Stimulated activated CD4-positive, alpha-beta T cell treated with anti-CD3 and anti-CD28 coated beads, Interleukin-1b, Interleukin-23, amount 100 ng/mL, for 48 hours (primary cell): Measurements from ENCODE around the gene INF2.

Experiments used
- DNase-seq: peaks from one replicate; pipeline ENCODE4 v3.0.0-alpha.2; 2020

Gene INF2

DNA sequence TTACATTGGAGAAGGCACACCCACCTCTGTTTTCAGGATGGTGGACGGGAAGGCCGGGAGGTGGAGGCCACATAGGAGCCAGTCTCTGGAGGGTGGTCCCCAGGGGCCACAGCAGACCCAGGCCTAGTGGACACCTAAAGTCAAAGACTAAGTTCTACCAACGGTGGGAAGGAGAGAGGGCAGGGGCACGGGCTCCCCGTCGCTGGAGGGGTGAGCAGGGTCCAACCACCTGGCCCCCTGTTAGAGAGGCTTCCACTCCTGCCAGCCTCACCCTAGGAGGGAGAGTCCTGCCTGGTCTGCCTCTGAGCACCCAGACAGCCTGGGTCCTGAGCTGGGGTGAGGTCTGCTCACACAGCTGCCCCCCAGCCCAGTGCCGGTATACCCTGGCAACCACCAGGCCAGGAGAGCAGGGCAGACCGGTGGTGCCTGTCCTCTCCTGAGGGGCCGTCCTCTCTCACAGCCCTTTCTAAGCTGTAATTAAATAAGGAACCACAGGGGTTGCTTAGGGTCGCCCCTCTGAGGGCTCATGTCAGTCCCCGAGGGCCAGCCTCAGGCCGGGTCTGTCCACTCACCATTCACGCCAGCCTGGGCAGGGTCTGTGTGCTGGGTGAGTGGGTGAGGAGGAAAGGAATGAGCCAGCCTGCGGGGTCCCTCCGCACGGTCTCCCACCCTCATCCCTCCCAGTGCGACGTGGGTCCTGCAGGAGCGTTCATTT is 2.3 kb downstream of the INF2 start:
- no peak for DNase-seq

DNA sequence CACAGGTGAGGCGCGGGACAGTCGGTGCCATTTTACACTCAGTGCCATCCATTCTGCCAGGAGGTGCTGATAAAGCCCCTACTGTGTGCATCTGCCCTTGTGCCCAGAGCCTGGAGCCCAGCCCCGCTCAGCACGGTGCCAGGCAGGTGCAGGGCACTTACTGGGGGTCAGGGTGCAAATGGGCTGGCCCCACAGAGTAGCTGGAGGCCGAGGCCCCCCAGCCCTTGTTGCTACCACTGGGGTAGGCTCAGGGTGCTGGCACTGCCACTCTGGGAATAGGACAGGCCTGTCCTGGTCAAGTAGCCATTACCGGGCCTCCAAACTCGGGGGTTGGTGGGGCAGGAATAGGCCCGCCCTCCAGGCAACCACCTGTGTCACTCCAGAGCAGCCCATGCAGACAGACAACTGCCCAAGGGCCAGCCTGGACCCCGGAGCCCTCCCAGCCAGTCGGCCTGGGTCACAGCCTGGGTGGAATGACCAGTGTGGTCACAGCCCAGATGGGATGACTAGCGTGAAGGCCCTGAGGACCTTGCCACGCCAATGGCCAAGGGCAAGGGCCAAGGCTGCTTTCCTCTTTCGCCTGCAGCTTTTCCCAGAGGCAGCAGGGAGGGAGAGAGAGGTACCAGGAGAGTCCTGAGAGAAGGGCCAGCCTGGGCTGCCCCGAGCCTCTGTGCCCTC is 3.0 kb downstream of the INF2 start:
- DNase-seq: no peak

DNA sequence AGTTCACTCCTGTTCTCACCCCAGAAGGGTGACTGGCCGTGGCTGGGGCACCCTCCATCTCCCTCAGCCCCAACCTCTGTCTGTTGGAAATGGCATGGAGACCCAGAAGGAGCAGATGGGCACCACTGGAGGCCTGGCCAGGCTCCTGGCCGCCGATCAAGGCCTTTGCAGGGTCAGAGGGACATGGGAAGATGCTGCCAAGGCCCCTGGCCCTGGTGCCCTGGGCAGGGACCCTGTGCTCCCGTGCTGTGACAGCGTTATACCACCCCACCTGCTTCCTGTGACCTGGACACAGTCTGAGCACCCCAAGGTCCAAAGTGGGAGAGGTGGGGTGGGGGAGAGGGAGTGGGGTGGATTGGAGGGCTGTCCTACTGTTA is 3.5 kb downstream of the INF2 start:
- no peak for DNase-seq

DNA sequence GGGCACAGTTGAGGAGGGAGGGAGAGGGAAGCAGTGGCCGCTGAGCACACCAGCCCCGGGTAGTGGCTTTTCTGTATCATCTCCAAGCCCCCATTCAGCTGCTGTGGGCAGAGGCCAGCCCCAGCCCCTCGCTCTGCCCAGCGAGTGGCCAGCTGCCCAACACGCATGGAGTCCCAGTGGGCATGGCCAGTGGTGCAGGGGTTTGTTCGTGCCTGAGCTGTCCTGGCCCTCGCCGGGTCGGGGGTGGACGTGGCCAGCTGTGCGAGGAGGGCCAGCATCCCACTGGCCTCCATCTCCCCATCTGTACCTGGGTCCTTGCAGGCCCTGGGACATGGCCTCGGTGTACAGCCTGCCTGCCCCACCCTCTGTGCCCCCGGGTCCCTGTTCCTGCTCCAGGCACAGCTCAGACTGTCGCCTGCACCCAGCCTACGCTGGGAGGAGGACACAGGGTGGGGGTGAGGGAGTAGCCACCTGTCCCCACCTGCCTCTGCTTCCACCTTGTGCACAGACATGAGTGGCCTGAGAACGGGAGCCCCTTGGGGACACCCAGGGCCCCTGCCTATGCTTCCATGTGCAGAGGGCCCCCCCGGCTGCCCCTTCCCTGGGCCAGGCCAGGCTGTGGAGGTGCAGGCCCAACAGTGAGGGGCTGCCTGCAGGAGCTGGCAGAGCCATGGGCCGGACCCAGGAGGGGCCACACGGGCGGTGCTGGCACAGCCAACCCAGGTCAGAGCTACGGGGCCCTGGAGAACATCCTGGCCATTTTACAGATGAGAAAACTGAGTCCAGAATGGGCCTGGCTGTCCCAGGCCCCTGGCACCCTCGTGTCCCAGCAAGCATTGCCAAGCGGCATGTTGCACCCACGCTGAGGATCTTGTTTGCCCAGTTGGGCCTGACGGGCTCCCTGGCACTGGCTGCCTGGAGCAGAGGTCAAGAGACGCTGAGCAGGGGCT is 4.3 kb downstream of the INF2 start:
- no peak for DNase-seq

DNA sequence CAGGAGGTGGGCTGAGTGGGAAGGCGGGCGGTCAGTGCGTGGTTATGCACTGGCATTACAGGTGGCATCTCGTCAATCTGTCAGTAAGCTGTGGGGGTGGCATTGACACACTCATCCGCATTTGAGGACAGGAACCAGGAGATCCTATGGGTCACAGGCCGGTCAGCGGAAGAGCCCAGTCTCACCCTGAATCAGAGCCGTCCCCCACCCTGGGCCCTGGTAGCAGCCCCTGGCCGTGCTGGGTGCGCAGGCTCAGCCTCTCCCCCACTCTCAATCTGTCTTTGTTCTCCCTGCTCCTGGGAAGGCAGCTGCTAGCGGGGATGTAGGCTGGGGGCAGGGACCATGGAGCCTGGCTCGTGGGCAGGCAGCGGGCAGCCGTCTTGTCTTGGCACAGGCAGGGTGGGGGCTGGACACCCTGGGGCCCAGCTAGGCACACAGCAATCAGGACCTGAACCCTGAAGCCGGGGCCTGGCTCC is 5.1 kb downstream of the INF2 start:
- DNase-seq: no peak

DNA sequence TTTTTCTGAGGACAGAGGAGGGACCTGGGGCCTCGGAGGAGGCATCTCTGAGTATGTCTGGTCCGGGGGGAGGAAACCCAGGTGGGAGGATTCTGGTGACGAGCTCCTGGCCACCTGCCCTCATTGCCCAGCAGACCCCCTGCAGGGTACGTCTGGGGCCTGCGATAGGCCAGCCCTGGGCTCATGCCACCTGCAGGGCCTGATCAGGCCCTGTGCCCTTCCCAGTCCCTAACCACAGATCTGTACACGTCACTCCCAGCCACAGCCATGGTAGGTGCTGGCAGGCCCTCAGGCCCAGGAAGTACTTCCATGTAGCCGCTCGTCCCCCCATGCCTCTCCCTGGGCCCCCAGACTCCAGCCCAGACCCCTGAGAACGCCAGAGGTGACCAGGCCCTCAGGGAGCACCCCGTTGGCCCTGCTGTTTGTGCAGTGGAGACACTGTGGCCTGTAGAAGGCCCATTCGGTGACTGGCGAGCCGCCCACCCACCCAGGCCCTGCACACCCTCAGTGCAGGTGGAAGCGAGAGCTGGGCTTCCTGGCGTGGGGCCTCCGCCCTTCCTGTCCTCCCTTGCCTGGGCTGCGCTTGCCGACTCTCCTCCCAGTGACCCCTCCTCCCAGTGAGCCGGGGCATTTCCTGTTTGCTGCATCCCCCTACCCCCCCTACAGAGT is 5.7 kb downstream of the INF2 start:
- no peak for DNase-seq

DNA sequence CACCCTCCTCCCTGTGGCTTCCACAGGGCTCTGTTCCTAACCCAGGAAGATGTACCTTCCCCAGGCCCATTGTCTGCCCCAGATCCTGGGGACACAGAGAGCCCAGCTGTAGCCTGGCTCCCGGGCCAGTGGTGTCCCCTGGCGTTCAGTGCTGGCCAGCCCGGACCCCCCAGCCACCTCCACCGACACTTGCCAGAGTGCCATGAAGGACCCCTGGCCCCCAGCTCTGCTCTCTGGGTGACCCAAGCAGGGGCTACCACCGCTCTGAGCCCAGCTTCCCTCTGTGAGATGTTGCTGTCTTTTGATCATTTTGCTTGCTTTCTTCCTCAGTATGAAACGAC is 6.2 kb downstream of the INF2 start:
- DNase-seq: no peak

DNA sequence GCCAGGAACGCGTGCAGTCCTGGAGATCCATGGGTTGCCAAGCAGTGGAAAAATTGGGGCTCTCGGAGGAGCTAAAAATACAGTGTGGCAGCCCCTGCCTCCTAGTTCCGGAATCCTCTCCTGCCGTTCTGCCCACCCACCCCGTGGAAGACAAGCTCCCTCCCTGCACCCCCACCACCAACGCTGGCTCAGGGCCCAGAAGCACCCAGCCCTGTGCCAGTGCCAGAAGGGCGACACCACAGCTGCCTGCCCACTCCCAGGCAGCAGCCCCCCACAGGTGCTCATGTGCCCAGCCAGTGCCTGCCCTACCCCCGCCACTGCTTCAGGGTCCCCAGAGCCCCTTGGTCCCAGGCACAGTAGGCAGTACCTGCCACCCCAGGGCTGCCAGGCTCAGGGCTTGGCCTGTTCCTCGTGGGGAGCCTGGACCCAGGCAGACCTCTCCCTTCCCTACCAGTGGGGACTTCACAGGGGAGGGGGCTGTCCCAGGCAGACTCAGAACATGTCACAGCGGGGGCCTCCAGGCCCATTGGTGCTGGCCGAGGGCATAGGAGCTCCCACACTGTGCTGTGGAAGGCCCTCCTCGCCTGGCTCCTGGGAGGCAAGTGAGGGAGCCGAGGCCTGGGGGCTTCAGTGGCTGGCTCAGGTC is 7.4 kb downstream of the INF2 start:
- no peak for DNase-seq

DNA sequence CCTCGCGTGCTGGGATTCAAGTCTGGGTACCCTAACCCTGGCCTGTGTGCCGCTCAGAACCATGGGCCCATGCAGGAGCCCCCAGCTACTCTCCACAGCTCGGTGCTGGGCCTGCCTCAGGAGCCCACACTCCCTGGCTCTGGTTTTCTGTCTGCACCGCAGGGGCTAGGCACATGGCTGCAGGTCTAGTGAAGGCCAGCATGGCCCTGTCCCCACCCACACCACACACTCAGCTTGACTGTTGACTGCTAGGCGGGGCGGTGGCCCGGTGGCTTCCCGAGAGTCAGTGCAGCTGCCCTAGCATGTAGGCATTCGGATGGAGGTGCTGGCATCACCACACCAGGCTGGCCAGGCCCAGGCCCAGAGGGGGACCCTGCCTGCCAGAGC is 7.9 kb downstream of the INF2 start:
- no peak for DNase-seq

DNA sequence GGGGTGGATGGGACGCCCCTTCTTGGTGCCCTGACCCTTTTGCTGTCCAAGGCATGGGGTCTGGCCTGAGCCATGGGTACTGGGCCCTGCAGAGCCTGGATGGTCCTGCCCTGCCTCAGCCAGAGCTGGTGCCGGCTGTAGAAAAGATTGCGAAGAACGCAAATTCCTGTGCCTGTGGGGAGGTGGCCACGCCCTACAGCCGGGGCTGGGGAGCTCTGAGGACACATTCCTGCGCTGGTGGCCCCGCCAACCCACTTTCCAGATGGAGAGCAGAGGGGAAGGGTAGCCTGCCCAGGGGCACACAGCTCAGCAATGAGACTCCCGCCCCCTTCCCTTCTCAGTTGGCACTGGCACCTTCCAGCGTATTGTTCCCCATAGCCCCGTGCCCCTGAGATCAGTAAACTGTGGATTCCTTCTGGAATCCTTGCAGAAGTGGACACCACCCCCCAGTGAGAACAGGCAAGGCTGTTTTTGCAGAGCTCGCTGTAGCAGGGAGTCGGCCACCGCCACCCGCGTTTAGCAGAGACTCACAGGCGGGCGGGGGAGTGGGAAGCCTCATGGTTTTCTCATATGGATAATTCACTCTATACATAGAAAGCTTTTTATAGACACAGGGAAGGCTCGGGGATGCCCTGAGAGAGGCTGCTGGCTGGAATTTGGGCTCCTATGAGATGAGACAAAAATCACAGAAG is 8.6 kb downstream of the INF2 start:
- no peak for DNase-seq

DNA sequence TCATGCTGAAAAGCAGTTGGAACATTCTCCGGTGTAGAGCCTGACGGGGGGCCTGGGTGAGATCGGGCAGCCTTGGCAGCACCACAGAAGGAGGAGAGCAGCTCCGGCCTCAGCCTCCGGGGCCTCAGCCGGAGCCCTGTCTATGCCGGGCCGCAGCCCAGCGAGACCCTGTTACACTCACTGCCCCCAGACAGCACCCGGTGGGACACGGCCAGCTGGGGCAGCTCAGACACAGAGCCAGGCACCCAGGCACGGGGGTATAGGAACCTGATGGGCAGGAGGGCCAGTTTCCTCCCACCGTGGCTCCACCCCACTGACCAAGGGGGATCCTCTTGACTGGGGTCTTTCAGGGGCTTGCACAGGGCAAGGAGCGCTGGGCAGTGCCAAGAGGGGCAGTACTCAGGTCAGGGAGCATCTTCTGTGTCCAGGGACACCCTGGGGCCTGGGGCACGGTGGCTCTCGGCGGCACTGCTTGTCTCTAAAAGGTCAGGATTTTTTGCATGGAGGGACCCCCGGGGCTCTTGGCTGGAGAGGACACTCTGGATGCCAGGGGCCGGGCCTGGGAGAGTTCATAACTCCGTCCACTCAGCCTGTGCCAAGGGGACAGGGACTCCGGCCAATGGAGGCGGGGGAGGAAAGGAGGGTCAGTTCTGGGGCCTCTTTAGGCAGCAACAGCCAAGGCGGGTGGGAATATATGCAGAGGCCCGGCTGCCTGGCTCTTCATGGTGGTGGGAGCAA is 9.4 kb downstream of the INF2 start:
- no peak for DNase-seq

DNA sequence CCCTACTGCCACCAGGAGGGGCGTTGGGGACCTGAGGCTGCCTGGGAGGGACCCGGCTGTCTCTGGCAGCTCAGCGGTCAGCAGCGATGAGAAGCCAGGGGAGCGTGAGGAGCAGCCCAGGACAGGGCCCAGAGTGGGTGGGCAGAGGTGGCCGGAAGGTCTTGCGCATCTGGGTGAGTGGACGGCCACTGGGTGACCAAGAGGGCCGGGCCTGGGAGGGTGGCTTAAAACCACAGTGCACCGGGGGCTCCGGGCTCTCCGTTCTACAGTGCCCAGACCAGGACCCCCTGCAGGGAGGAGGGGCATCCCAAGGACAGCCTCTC is 10.0 kb downstream of the INF2 start:
- no peak for DNase-seq

DNA sequence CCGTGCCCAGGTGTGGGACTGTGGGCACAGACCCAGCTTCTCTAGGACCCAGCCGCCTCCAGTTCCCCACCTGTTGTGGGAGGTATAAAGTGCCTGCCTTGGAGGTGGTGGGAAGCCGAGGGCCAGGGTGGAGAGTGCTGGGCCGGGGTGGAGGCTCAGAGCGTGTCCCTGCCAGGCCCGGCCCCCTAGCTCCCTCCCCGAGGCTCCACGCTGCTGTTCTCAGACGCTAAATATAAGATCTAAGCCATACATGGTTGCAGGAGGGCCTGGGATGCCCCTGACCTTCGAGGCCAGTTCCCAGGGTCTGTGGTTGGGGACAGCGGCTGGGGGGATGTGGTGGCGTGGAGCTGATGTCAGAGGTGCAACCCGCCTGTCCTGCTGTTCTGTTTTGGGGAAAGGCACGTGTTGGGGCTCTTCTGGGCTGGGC is 10.8 kb downstream of the INF2 start:
- no peak for DNase-seq

DNA sequence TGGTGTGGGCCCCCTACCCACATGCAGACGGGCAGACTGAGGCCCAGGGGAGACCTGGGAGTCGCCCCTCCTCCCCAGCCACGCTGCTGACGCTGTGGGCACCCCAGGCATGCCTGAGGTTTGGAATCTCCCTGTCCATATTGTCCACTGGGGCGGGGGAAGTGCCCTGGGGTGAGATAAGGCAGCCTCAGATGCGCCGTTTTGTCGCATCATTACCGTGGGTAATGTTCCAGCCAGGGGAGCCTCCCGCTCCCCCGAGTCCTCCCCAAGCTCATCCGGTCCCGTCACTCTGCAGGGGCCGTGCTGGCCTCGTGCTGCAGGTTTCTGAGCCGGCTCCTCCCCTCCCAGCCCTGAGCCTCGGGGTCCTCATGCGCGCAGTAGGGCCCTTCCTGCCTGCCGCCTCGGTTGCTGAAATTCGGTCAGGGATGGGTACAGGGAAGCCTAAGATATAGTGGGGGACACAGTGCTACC is 11.4 kb downstream of the INF2 start:
- no peak for DNase-seq

DNA sequence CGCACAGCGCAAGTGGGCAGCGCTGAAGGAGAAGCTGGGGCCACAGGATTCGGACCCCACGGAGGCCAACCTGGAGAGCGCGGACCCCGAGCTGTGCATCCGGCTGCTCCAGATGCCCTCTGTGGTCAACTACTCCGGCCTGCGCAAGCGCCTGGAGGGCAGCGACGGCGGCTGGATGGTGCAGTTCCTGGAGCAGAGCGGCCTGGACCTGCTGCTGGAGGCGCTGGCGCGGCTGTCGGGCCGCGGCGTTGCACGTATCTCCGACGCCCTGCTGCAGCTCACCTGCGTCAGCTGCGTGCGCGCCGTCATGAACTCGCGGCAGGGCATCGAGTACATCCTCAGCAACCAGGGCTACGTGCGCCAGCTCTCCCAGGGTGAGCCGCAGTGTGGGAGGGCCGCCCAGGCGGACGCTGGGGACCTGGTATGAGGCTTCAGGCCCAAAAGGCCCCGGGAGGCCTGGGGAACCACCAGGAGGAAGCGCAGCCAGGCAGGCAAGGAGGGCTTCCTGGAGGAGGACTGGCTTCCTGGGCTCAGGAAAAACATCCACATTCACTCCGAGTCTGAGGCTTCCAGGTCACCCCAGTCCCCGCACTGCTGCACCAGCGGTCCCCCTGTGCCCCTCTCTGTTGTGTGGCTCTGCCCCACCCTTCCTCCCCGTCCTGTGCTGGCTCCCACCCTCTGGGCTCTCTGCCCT is 12.1 kb downstream of the INF2 start:
- DNase-seq: no peak

DNA sequence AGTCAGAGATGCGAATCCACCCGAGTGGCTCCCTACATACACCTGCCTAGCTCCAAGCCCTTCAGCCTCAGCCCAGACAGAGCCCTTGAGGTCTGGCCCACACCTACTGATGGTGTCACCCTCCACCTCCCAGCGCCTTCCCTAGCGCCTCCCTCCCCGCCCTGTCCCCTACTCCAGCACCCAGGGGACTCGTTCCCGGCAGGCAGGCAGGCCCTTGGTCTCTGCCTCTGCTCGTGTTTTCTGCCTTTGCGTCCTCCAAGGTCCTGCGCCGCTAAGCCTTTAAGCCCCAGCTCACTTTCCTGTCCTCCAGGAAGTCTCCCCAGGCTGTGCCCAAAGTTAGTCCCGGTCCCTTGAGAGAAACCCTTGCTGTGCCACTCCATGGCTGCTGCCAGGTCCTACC is 12.7 kb downstream of the INF2 start:
- DNase-seq: no peak

DNA sequence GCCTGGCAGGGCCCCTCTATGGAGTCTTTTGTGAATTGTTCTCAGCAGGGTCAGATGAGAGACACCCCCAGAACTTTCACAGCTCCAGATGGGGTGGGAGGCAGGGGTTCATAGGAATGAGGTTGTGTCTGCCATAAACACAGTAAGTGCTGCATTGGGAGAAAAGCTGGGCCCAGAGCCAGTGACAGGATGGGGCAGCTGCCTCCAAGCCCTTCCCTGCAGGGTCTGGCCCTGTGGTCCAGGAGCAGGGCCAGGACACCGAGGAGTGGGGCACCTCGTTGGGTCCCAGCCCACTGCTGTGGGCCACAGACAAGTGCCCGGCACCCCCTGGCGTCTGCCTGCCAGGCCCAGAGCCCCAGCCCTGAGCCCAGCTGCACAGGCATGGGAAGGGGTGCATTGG is 13.3 kb downstream of the INF2 start:
- no peak for DNase-seq

DNA sequence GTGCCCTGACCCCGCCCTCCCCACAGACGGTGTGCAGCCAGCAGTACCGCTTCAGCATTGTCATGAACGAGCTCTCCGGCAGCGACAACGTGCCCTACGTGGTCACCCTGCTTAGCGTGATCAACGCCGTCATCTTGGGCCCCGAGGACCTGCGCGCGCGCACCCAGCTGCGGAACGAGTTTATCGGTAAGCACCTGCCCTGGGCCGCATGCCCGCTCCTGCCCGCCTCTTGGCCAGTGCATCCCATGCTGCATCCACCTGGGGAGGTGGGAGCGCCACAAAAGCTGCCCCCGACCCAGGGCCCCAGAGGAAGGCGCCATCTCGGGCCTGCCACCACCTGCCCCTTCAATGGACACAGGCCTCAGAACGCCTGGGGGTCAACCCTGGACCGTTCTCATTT is 13.9 kb downstream of the INF2 start:
- DNase-seq: no peak

DNA sequence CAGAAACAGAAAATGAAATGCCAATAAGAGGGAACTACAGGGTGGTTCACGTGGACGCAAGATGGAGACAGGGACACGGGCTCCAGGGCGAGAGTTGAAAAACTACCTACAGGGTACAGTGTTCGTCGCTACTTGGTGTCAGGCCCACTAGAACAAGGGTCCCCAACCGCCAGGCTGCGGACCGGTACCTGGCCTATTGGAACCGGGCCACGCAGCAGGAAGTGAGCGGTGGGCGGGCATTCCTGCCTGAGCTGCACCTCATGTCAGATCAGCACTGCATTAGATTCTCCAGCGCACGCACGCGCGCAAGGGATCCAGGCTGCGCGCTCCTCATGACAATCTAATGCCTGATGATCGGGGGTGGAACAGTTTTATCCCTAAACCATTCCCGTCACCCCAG is 14.8 kb downstream of the INF2 start:
- no peak for DNase-seq

DNA sequence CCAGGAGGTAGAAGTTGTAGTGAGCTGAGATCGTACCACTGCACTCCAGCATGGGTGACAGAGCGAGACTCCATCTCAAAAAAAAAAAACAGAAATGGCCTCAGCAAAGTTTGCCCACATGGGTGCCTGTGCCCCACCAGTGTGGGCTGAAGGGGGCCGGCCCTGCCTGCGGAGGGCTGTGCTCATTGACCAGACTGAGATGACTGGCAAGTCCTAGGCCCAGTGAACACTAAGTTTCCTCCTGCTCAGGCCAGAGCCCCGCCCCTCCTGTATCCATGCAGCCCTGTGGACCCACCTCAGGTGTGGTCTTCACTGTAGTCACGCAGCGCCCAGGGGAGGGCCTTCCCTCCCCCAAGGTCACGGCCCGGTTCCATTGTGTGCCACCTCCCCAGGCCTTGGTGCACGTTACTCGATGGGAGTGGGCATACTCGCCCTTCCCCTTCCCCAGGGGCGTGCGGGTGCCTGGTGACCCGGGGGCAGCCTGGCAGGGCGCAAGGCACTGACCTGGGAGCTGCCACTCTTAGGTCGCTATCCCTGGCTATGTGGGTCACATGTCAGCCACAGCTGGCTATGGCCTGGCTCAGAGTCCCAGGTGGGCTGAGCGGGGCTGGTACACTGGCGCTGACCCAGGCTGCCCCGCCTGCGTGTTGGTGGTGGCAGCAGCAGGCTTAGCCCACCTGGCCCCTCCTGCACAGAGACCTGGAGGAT is 16.1 kb downstream of the INF2 start:
- no peak for DNase-seq
